ES-I3 (cell line): ENCODE measurements around the gene FAM169A.

Experiments used
- H3K36me3 ChIP-seq: 2 replicates; pipeline ENCODE4 v1.6.1; 2013; ENCODE audit warnings: mild to moderate bottlenecking, low read length, control low read depth, moderate library complexity; ENCODE audit not compliant: insufficient read depth
- H3K4me1 ChIP-seq: 2 replicates; pipeline ENCODE4 v1.6.1; 2013; ENCODE audit warnings: mild to moderate bottlenecking, control low read depth, low read length; ENCODE audit not compliant: insufficient read depth
- H3K9ac ChIP-seq: 2 replicates; pipeline ENCODE4 v1.6.1; 2013; ENCODE audit warnings: low read depth, mild to moderate bottlenecking, low read length, moderate library complexity
- H3K9me3 ChIP-seq: 2 replicates; pipeline ENCODE4 v1.6.1; 2013; ENCODE audit warnings: mild to moderate bottlenecking, low read length, moderate library complexity; ENCODE audit not compliant: control insufficient read depth, insufficient read depth

FAM169A gene

DNA sequence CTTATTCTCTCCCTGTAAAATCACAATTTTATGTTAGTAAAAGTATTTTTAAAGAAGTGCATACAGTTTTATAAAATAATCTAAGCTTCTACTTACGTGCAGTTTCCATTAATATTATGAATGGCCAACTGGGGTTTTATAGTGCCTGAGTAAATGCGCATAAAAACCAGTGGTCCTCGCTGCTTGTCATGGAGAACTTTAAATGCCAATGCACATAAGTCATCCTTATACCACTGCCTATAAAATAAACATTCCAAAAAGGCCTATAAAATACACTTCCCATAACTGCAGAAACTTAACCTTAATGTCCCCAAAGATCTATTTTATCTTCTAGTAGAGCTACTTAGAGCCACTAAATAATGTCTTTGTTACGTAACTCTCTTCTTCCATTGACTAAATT is 127.8 kb downstream of the FAM169A start:
- H3K9ac ChIP-seq = no peak overlapping the region
- peaks cover 9% of the 10 kb centered on the region for H3K36me3 ChIP-seq
- H3K4me1 ChIP-seq = no peaks in the 10 kb centered on the region; the same call in 1 of the 2 replicates
- no peaks in the 10 kb centered on the region for H3K9me3 ChIP-seq

DNA sequence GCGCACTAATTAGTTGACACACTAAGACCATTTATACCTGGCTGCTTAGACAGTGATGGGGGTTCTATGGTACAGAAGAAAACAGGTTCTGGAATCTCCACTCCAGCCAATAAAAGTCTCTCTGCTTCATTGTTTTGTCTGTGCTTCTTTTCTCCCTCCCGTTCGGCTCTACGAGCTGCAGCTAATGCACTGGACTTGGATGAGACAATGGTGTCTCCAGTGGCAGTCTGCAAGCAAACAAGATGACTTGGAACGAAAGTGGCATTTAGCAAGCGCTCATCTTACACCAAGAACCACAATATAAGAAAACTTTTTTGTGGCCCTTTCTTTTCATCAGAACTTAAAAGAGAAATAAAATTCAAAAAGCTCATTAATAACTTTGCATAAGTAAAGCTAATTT is 129.4 kb downstream of the FAM169A start:
- peaks cover 11% of the 10 kb centered on the region for H3K36me3 ChIP-seq
- no peaks in the 10 kb centered on the region; the same call in 1 of the 2 replicates for H3K4me1 ChIP-seq
- H3K9ac ChIP-seq = no peak overlapping the region

More for the DNA sequence above, 129.4 kb downstream of the FAM169A start:
- H3K9me3 ChIP-seq = no peaks in the 10 kb centered on the region
